Mesendoderm (in vitro differentiated cells): Measurements from ENCODE around the gene ACOX1.

Source experiments
- DNase-seq: peaks from one replicate; pipeline ENCODE4 v3.0.0; 2013
- H2AK5ac ChIP-seq: 2 replicates; pipeline ENCODE4 v1.6.1; 2013; ENCODE audit warnings: low read length, inconsistent platforms
- H2BK120ac ChIP-seq: 2 replicates; pipeline ENCODE4 v1.6.1; 2013; ENCODE audit warnings: low read depth, mild to moderate bottlenecking, low read length, moderate library complexity, mixed read lengths
- H2BK15ac ChIP-seq: replicated peaks from 2 replicates; pipeline ENCODE4 v1.6.1; 2013; ENCODE audit warnings: low read depth, mild to moderate bottlenecking, moderate library complexity
- H2BK5ac ChIP-seq: 2 replicates; pipeline ENCODE4 v1.6.1; 2013; ENCODE audit warnings: low read length, inconsistent platforms
- H3K18ac ChIP-seq: 2 replicates; pipeline ENCODE4 v1.6.1; 2013; ENCODE audit warnings: mild to moderate bottlenecking, low read length, mixed read lengths
- H3K23ac ChIP-seq: one replicate; pipeline ENCODE4 v1.6.1; 2013; ENCODE audit warnings: low read length
- H3K27ac ChIP-seq: 2 replicates; pipeline ENCODE4 v1.5.1; 2013; ENCODE audit warnings: low read depth, mild to moderate bottlenecking, inconsistent platforms, low read length, moderate library complexity
- H3K27me3 ChIP-seq: 2 replicates; pipeline ENCODE4 v1.6.1; 2013; ENCODE audit warnings: low read length, control low read depth, mild to moderate bottlenecking, inconsistent platforms; ENCODE audit not compliant: insufficient read depth, poor library complexity
- H3K36me3 ChIP-seq: 2 replicates; pipeline ENCODE4 v1.6.1; 2013; ENCODE audit warnings: low read length, inconsistent platforms; ENCODE audit not compliant: control insufficient read depth, insufficient read depth
- H3K4ac ChIP-seq: one replicate; pipeline ENCODE4 v1.6.1; 2013; ENCODE audit warnings: low read depth, mild to moderate bottlenecking, low read length, moderate library complexity
- H3K4me1 ChIP-seq: 2 replicates; pipeline ENCODE4 v1.6.1; 2013; ENCODE audit warnings: low read depth, low read length, inconsistent platforms; ENCODE audit not compliant: control insufficient read depth
- H3K4me2 ChIP-seq: 2 replicates; pipeline ENCODE4 v1.6.1; 2013; ENCODE audit warnings: low read length
- H3K4me3 ChIP-seq: 2 replicates; pipeline ENCODE4 v1.5.1; 2013; ENCODE audit warnings: mild to moderate bottlenecking, low read length
- H3K56ac ChIP-seq: one replicate; pipeline ENCODE4 v1.6.1; 2013; ENCODE audit warnings: low read length
- H3K79me1 ChIP-seq: 2 replicates; pipeline ENCODE4 v1.6.1; 2013; ENCODE audit warnings: low read length, inconsistent platforms
- H3K79me2 ChIP-seq: 2 replicates; pipeline ENCODE4 v1.6.1; 2013; ENCODE audit warnings: mild to moderate bottlenecking, low read length; ENCODE audit not compliant: control insufficient read depth, insufficient read depth
- H3K9ac ChIP-seq: 2 replicates; pipeline ENCODE4 v1.6.1; 2013; ENCODE audit warnings: low read length, inconsistent platforms
- H4K5ac ChIP-seq: one replicate; pipeline ENCODE4 v1.6.1; 2013; ENCODE audit warnings: low read length
- H4K8ac ChIP-seq: one replicate; pipeline ENCODE4 v1.6.1; 2013; ENCODE audit warnings: low read depth, mild to moderate bottlenecking, control low read depth, low read length, moderate library complexity
- WGBS: extraction: QIAGEN DNeasy Blood & Tissue Kit; methylation state at CpG from one replicate; pipeline ENCODE4 v1.1.7; 2013; ENCODE audit warnings: low lambda C conversion rate, missing lambda C conversion rate; ENCODE audit not compliant: insufficient coverage; ENCODE audit errors: extremely low coverage; 5-methylcytosine and 5-hydroxymethylcytosine counted together

Gene ACOX1

DNA sequence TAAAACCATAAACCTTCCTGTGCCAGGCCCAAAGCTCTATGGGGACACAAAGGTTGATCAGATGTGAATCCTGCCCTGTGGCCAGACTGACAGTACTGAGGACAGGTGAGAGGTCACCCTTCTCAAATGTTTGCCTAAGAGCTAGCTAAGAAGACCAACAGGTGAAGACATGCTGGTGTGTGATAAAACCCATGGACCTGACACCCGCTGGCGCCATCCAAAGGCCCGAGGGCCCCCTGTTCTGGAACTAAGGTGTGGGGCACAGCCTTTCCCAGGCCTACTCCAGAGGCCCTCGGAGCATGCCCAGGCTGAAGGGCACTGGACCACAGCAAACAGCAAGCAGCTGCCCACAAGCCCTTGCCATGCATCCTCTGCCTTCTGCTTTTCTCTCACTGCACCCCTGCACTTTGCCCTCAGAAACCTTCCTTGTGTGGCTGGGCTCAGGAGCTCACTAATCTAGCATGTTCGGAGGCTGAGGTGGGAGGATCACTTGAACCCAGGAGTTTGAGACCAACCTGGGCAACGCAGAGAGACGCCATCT is 16.5 kb upstream of the ACOX1 start:
- H3K79me2 ChIP-seq = no peaks in the 10 kb centered on the region
- H2AK5ac ChIP-seq = no peak overlapping the region
- H3K56ac ChIP-seq = no peak overlapping the region
- H2BK5ac ChIP-seq = no peak overlapping the region
- DNase-seq = no peak
- H3K36me3 ChIP-seq = peaks cover 3% of the 10 kb centered on the region
- H3K27ac ChIP-seq = no peak overlapping the region
- no peak overlapping the region for H3K4me2 ChIP-seq
- no peak overlapping the region for H2BK15ac ChIP-seq
- no peaks in the 10 kb centered on the region for H3K27me3 ChIP-seq
- H3K4me1 ChIP-seq = no peaks in the 10 kb centered on the region
- no peak overlapping the region for H2BK120ac ChIP-seq
- WGBS = no CpG with 5 or more reads among the region's 7 CpGs
- H3K4me3 ChIP-seq = no peak overlapping the region
- no peak overlapping the region for H3K23ac ChIP-seq
- H3K79me1 ChIP-seq = no peaks in the 10 kb centered on the region
- H3K18ac ChIP-seq = no peak overlapping the region
- H4K5ac ChIP-seq = no peak overlapping the region
- H4K8ac ChIP-seq = no peak overlapping the region
- no peak overlapping the region for H3K4ac ChIP-seq
- no peak overlapping the region for H3K9ac ChIP-seq

DNA sequence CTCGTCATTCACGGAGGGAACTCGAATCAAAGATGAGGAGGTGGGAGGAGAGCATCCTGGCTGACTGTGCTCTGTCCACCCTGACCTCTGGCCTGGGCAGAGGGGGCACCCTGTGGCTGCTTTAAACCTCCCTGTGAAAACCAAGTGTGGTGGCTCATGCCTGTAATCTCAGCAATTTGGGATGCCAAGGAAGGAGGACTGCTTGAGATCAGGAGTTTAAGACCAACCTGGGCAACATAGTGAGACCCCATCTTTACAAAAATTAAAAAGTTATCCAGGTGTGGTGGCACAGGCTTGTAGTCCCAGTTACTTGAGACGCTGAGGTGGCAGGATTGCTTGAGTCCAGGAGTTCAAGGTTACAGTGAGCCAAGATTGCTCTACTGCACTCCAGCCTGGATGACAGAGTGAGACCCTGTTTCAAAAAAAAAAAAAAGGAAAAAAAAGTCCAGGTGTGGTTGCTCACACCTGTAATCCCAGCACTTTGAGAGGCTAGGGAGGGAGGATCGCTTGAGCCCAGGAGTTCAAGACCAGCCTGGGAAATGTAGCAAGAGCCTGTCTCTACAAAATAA is 15.9 kb upstream of the ACOX1 start:
- H3K4me3 ChIP-seq = no peak overlapping the region
- H4K5ac ChIP-seq = no peak overlapping the region
- no peak overlapping the region for H3K4me2 ChIP-seq
- H3K23ac ChIP-seq = no peak overlapping the region
- no peak overlapping the region for H2BK15ac ChIP-seq
- H3K27ac ChIP-seq = no peak overlapping the region
- no peak overlapping the region for H3K9ac ChIP-seq
- no peaks in the 10 kb centered on the region for H3K4me1 ChIP-seq
- no peaks in the 10 kb centered on the region for H3K27me3 ChIP-seq
- H3K18ac ChIP-seq = no peak overlapping the region
- no peaks in the 10 kb centered on the region for H3K79me2 ChIP-seq
- no peak overlapping the region for H3K56ac ChIP-seq
- DNase-seq = no peak
- H2AK5ac ChIP-seq = no peak overlapping the region
- no peak overlapping the region for H2BK120ac ChIP-seq
- H3K79me1 ChIP-seq = no peaks in the 10 kb centered on the region
- H3K36me3 ChIP-seq = peaks cover 3% of the 10 kb centered on the region
- H2BK5ac ChIP-seq = no peak overlapping the region
- no peak overlapping the region for H4K8ac ChIP-seq
- H3K4ac ChIP-seq = no peak overlapping the region
- WGBS = no CpG with 5 or more reads among the region's 5 CpGs

DNA sequence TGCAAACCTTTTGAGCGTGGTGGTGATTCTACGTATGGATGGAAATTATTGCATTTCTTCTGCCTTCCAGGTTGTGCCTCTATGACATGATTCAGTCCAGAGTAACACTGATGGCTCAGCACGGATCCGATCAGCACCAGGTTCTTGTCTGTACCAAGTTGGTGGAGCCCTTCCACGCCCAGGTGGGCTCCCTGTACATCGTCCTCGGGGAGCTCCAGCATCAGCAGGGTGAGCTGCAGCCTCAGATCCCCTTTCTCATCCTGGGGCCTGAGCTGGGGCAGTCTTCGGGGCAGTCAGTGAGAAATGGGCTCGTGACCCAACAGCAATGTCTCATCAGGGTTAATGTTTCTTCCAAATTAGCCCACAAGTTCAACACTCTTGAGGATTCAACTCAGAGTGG is 12.4 kb upstream of the ACOX1 start:
- no peak overlapping the region for H3K23ac ChIP-seq
- no peak overlapping the region for H3K4me3 ChIP-seq
- H3K36me3 ChIP-seq = peaks cover 3% of the 10 kb centered on the region
- no peaks in the 10 kb centered on the region for H3K79me2 ChIP-seq
- H2BK15ac ChIP-seq = no peak overlapping the region
- H3K18ac ChIP-seq = no peak overlapping the region
- no peaks in the 10 kb centered on the region for H3K27me3 ChIP-seq
- H4K8ac ChIP-seq = no peak overlapping the region
- no CpG with 5 or more reads among the region's 9 CpGs for WGBS
- no peak overlapping the region for H4K5ac ChIP-seq
- no peak overlapping the region for H2BK120ac ChIP-seq
- no peak overlapping the region for H2AK5ac ChIP-seq
- no peak overlapping the region for H3K4me2 ChIP-seq
- no peaks in the 10 kb centered on the region for H3K4me1 ChIP-seq
- no peak overlapping the region for H3K56ac ChIP-seq
- H3K9ac ChIP-seq = no peak overlapping the region
- no peak for DNase-seq
- H3K27ac ChIP-seq = no peak overlapping the region
- H3K79me1 ChIP-seq = peaks cover 2% of the 10 kb centered on the region
- H3K4ac ChIP-seq = no peak overlapping the region
- H2BK5ac ChIP-seq = no peak overlapping the region

DNA sequence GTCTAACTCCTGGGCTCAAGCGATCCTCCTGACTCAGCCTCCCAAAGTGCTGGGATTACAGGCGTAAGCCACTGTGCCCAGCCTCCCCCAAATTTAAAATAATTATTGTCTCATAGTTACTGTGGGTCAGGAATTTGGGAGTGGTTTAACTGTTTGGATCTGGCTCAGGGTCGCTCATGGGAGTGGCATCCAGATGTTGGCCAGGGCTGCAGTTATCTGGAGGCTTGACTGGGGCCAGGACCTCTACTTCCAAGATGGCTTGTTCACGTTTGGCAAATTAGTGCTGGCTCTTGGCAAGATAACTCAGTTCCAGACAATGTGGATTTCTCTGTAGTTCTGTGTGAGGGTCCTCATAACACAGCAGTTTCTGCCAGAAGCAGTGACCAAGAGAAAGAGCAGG is 8.1 kb upstream of the ACOX1 start:
- Histone ChIP-seq H3K27me3 (no peaks in the 10 kb centered on the region), H2AK5ac (no peak overlapping the region), H3K4ac (no peak overlapping the region), H2BK5ac (peak overlapping the region; percentile 63), H3K18ac (no peak overlapping the region), H3K27ac (no peak overlapping the region), H3K9ac (no peak overlapping the region), H3K79me2 (no peaks in the 10 kb centered on the region), H3K4me2 (no peak overlapping the region), H4K5ac (no peak overlapping the region), H3K79me1 (peaks cover 2% of the 10 kb centered on the region), H3K23ac (no peak overlapping the region), H4K8ac (no peak overlapping the region), H3K4me3 (no peak overlapping the region), H3K36me3 (peaks cover 3% of the 10 kb centered on the region), H3K4me1 (peaks cover 11% of the 10 kb centered on the region), H3K56ac (peak overlapping the region; percentile 70), H2BK120ac (no peak overlapping the region), H2BK15ac (no peak overlapping the region)
- WGBS = no CpG with 5 or more reads among the region's 4 CpGs
- DNase-seq = no peak

DNA sequence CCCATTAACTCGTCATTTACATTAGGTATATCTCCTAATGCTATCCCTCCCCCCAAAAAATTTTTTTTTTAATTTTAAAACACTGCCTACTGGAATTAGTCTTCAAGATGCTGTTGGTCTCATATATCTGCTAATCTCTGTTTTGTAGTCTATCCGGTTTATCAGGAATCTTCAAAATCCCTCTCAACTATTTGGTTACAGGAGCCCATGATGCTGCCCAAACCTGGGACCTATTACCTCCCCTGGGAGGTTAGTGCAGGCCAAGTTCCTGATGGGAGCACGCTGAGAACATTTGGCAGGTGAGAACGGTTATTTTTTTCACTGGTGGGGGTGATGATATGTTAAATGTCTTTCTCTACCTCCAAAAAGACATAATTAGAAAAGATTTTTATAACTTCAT is 7.0 kb upstream of the ACOX1 start:
- Histone ChIP-seq H4K5ac (no peak overlapping the region), H3K18ac (no peak overlapping the region), H3K4me2 (no peak overlapping the region), H3K4ac (no peak overlapping the region), H2BK15ac (no peak overlapping the region), H2BK120ac (no peak overlapping the region), H3K27me3 (no peaks in the 10 kb centered on the region), H4K8ac (no peak overlapping the region), H3K36me3 (no peaks in the 10 kb centered on the region), H2AK5ac (no peak overlapping the region), H2BK5ac (no peak overlapping the region), H3K23ac (no peak overlapping the region), H3K79me2 (no peaks in the 10 kb centered on the region), H3K9ac (no peak overlapping the region), H3K4me3 (no peak overlapping the region), H3K79me1 (peaks cover 2% of the 10 kb centered on the region), H3K27ac (no peak overlapping the region), H3K56ac (no peak overlapping the region), H3K4me1 (peaks cover 11% of the 10 kb centered on the region)
- DNase-seq = no peak
- no CpG with 5 or more reads among the region's 4 CpGs for WGBS
